IMR-90 (cell line): ENCODE measurements around the gene LINC00237. TPM values are rescaled to one million over a fixed set of nuclear protein-coding genes. Genes with fewer than 3 reads are reported as not detected.

Experiments
- ATAC-seq: fragments of 200-7000 bp; cut with Tn5 transposase; 2 replicates; pipeline ENCODE4 v1.9.1; 2020; ENCODE audit warnings: low read depth, mild to moderate bottlenecking, moderate library complexity
- BruUV-seq: library from RNA; stranded (reverse); fragments of 400-500 nt; replicated peaks from 2 replicates; lab custom pipeline; 2021; lab: Mats Ljungman, UMichigan
- CTCF ChIA-PET: fragments of 300-600 bp; formaldehyde crosslinking; extraction: SDS; loops from one replicate; lab custom pipeline; 2021; ENCODE audit warnings: antibody characterized with exemption; lab: Yijun Ruan, JAX
- POLR2A ChIA-PET: fragments of 300-600 bp; sonication (Branson Sonifier 250); formaldehyde crosslinking; loops from one replicate; lab custom pipeline; 2022; ENCODE audit warnings: antibody characterized with exemption; ENCODE audit not compliant: unreplicated experiment; lab: Charles Lee
- DNase-seq: peaks from one replicate; pipeline ENCODE4 v3.0.0; 2013
- H2AFZ ChIP-seq: replicated peaks from 2 replicates; pipeline ENCODE3; 2013; ENCODE audit warnings: low read length, mild to moderate bottlenecking; ENCODE audit not compliant: poor library complexity
- H2AK5ac ChIP-seq: 2 replicates; pipeline ENCODE4 v1.6.1; 2013; ENCODE audit warnings: low read depth, low read length, inconsistent platforms
- H2AK9ac ChIP-seq: replicated peaks from 2 replicates; pipeline ENCODE3; 2013; ENCODE audit warnings: mild to moderate bottlenecking, low read depth, low read length, moderate library complexity; ENCODE audit not compliant: poor library complexity
- H2BK120ac ChIP-seq: 2 replicates; pipeline ENCODE4 v1.6.1; 2013; ENCODE audit warnings: low read depth, low read length, inconsistent platforms
- H2BK15ac ChIP-seq: 3 replicates; pipeline ENCODE4 v1.6.1; 2013; ENCODE audit warnings: low read depth, low read length, inconsistent platforms
- H2BK20ac ChIP-seq: 2 replicates; pipeline ENCODE4 v1.6.1; 2013; ENCODE audit warnings: low read depth, mild to moderate bottlenecking, inconsistent platforms, low read length, moderate library complexity
- H2BK5ac ChIP-seq: 2 replicates; pipeline ENCODE4 v1.6.1; 2013; ENCODE audit warnings: mild to moderate bottlenecking, low read depth, low read length, inconsistent platforms; ENCODE audit not compliant: poor library complexity, severe bottlenecking
- H3K14ac ChIP-seq: replicated peaks from 2 replicates; pipeline ENCODE4 v1.6.1; 2013; ENCODE audit warnings: low read depth, low read length, inconsistent platforms
- H3K18ac ChIP-seq: 2 replicates; pipeline ENCODE4 v1.6.1; 2013; ENCODE audit warnings: low read depth, low read length, control low read depth
- H3K23ac ChIP-seq: 2 replicates; pipeline ENCODE4 v1.6.1; 2013; ENCODE audit warnings: low read depth, low read length, inconsistent platforms
- H3K27ac ChIP-seq: 2 replicates; pipeline ENCODE4 v1.5.1; 2013; ENCODE audit warnings: mild to moderate bottlenecking, control low read depth, low read length; ENCODE audit not compliant: insufficient read depth
- H3K27me3 ChIP-seq: 2 replicates; pipeline ENCODE4 v1.6.1; 2013; ENCODE audit warnings: low read length; ENCODE audit not compliant: control insufficient read depth, insufficient read depth
- H3K36me3 ChIP-seq: 2 replicates; pipeline ENCODE4 v1.6.1; 2013; ENCODE audit warnings: low read length, mixed read lengths; ENCODE audit not compliant: control insufficient read depth, insufficient read depth
- H3K4ac ChIP-seq: 2 replicates; pipeline ENCODE4 v1.6.1; 2013; ENCODE audit warnings: low read depth, low read length, inconsistent platforms
- H3K4me1 ChIP-seq: 2 replicates; pipeline ENCODE4 v1.6.1; 2013; ENCODE audit warnings: low read length, mixed read lengths; ENCODE audit not compliant: control insufficient read depth, insufficient read depth
- H3K4me2 ChIP-seq: 2 replicates; pipeline ENCODE4 v1.6.1; 2013; ENCODE audit warnings: low read depth, mild to moderate bottlenecking, control low read depth, low read length, moderate library complexity
- H3K4me3 ChIP-seq: 2 replicates; pipeline ENCODE4 v1.5.1; 2013; ENCODE audit warnings: low read depth, mild to moderate bottlenecking, control low read depth, low read length, moderate library complexity; ENCODE audit not compliant: insufficient read depth
- H3K56ac ChIP-seq: 2 replicates; pipeline ENCODE4 v1.6.1; 2013; ENCODE audit warnings: low read length, inconsistent platforms; ENCODE audit not compliant: insufficient read depth; ENCODE audit errors: extremely low read depth
- H3K79me1 ChIP-seq, 2 experiments: 2 replicates each; pipeline ENCODE4 v1.6.1; 2013; ENCODE audit warnings: low read length in 2 of 2, inconsistent platforms in 1 of 2, low read depth in 1 of 2
- H3K9ac ChIP-seq: 2 replicates; pipeline ENCODE4 v1.6.1; 2013; ENCODE audit warnings: low read depth, low read length, control low read depth
- H3K9me1 ChIP-seq: 2 replicates; pipeline ENCODE4 v1.6.1; 2013; ENCODE audit warnings: low read length, inconsistent platforms; ENCODE audit not compliant: insufficient read depth
- H3K9me3 ChIP-seq: 2 replicates; pipeline ENCODE4 v1.6.1; 2013; ENCODE audit warnings: low read length; ENCODE audit not compliant: control insufficient read depth, insufficient read depth
- H4K20me1 ChIP-seq: 2 replicates; pipeline ENCODE4 v1.6.1; 2013; ENCODE audit warnings: low read length, inconsistent platforms; ENCODE audit not compliant: insufficient read depth
- H4K5ac ChIP-seq: 2 replicates; pipeline ENCODE4 v1.6.1; 2013; ENCODE audit warnings: mild to moderate bottlenecking, low read depth, low read length, control low read depth
- H4K8ac ChIP-seq, 2 experiments: 2 replicates each; pipeline ENCODE4 v1.6.1; 2013; ENCODE audit warnings: low read depth in 2 of 2, low read length in 2 of 2, control low read depth in 1 of 2, inconsistent platforms in 1 of 2
- H4K91ac ChIP-seq: 2 replicates; pipeline ENCODE4 v1.6.1; 2013; ENCODE audit warnings: low read depth, low read length, inconsistent platforms; ENCODE audit not compliant: insufficient read depth
- RFX5 ChIP-seq: IDR thresholded peaks from 2 replicates; pipeline ENCODE4 v1.8.0; 2012; ENCODE audit warnings: low read depth, mild to moderate bottlenecking, low read length, moderate library complexity
- WGBS, 2 experiments: methylation state at CpG; one replicate each; pipeline versions ENCODE4 v1.1.5 to v1.1.7; 2013; ENCODE audit warnings: missing lambda C conversion rate in 2 of 2; ENCODE audit not compliant: insufficient read length in 1 of 2; ENCODE audit errors: extremely low coverage in 2 of 2; 5-methylcytosine and 5-hydroxymethylcytosine counted together
- dilution Hi-C: fragments of 300-500 bp; cut with HindIII; formaldehyde crosslinking; loops from one replicate; pipeline ENCODE4 v1.14.3; 2018; ENCODE audit warnings: low sequenced_read_pairs; ENCODE audit not compliant: unreplicated experiment
- in situ Hi-C: fragments of 300-500 bp; cut with MboI; formaldehyde crosslinking; loops from 3 replicates; pipeline ENCODE4 v1.14.3; 2019; ENCODE audit warnings: low sequenced_read_pairs, inconsistent platforms, mixed read lengths
- intact Hi-C: fragments of 100-400 bp; cut with micrococcal nuclease; formaldehyde crosslinking; loops from 2 replicates; pipeline ENCODE4 v1.10.0; 2022
- polyA plus RNA-seq, 3 experiments: library from polyadenylated mRNA; depleted of rRNA; stranded (reverse); fragments of >200 nt; gene quantifications; 2 replicates each; pipeline ENCODE4 v1.2.3, GENCODE V29; 2012; ENCODE audit warnings: low replicate concordance in 1 of 3
- total RNA-seq: library from RNA; depleted of rRNA; stranded (reverse); fragments of >200 nt; gene quantifications from 2 replicates; pipeline ENCODE4 v1.2.3, GENCODE V29; 2012

Gene LINC00237
- total and polyA plus RNA-seq, 2 of the 4 experiments (the other 2 are of a cell fraction): not detected

DNA sequence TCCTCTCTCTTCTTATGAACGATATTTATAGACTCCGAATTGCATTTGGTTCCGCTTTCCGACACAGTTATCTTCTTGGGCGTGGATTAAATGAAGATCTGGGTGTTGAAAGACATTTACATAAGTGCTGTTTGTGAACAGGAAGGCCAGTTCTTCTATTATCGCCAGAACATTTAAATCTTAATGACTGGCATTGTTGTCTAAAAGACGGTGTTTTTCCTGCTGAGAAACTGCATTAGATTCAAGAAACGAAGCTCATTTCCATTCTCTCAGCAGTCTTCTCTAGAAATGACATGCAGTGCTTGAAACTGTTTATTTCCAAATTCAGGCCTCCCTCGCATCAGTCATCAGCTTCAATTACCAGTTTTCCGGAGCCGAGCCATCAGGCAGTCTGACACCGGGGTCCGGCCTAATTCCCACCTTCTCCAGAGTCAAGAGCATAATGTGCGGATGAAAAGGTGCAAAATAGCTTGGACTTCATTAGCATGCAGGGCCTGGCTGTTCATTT lies 16.0 kb downstream of the LINC00237 start:
- H4K91ac ChIP-seq: no peak overlapping the region
- no peak overlapping the region for H2BK15ac ChIP-seq
- no peak overlapping the region for H2BK120ac ChIP-seq
- H3K23ac ChIP-seq: no peak overlapping the region
- H3K27ac ChIP-seq: no peak overlapping the region
- H2AK9ac ChIP-seq: no peak overlapping the region
- H2AFZ ChIP-seq: no peak overlapping the region
- no peak overlapping the region for H3K14ac ChIP-seq
- H2BK5ac ChIP-seq: no peak overlapping the region
- DNase-seq (no peak), ATAC-seq (no peak)
- no peak overlapping the region for H3K9ac ChIP-seq
- H3K36me3 ChIP-seq: no peaks in the 10 kb centered on the region
- H3K27me3 ChIP-seq: peaks cover 37% of the 10 kb centered on the region
- H3K4ac ChIP-seq: no peak overlapping the region
- no TSS peak for BruUV-seq
- no peaks in the 10 kb centered on the region for H4K20me1 ChIP-seq
- no peak overlapping the region for H3K56ac ChIP-seq
- POLR2A ChIA-PET: no interaction called here
- no peak overlapping the region for H2BK20ac ChIP-seq
- no peak overlapping the region for H3K4me3 ChIP-seq
- dilution Hi-C loops (no loop called here), in situ Hi-C loops (no loop called here), intact Hi-C loops (no loop called here)
- WGBS, 2 experiments: 52% methylated on average over 2 of the region's 14 CpGs; no CpG with 5 or more reads in 1 of the 2 experiments
- no peak overlapping the region for H4K5ac ChIP-seq
- no peak for TF ChIP-seq RFX5
- H3K4me2 ChIP-seq: no peak overlapping the region
- no peak overlapping the region for H2AK5ac ChIP-seq
- no peaks in the 10 kb centered on the region for H3K9me3 ChIP-seq
- H4K8ac ChIP-seq: no peak overlapping the region
- no peak overlapping the region for H3K18ac ChIP-seq
- H3K4me1 ChIP-seq: no peaks in the 10 kb centered on the region
- no peaks in the 10 kb centered on the region for H3K9me1 ChIP-seq
- no peaks in the 10 kb centered on the region for H3K79me1 ChIP-seq
- CTCF ChIA-PET: no interaction called here
